Mucosa of rectum (tissue), 2 donors: Measurements from ENCODE around the gene LCP2.

Experiments
- H3K27ac ChIP-seq, 2 donors: one replicate each; pipeline ENCODE4 v1.7.0; 2013; ENCODE audit warnings: inconsistent platforms in 2 of 2, low read depth in 2 of 2, low read length in 2 of 2
- H3K27me3 ChIP-seq, 2 donors: one replicate each; pipeline ENCODE4 v1.7.0; 2013; ENCODE audit warnings: low read length in 2 of 2; ENCODE audit not compliant: control insufficient read depth in 2 of 2, insufficient read depth in 2 of 2
- H3K36me3 ChIP-seq, 2 donors: one replicate each; pipeline ENCODE4 v1.7.0; 2013; ENCODE audit warnings: low read length in 2 of 2; ENCODE audit not compliant: control insufficient read depth in 2 of 2, insufficient read depth in 2 of 2
- H3K4me1 ChIP-seq, 2 donors: one replicate each; pipeline ENCODE4 v1.7.0; 2013; ENCODE audit warnings: low read length in 2 of 2, mild to moderate bottlenecking in 1 of 2; ENCODE audit not compliant: control insufficient read depth in 2 of 2, insufficient read depth in 2 of 2
- H3K4me3 ChIP-seq, 2 donors: one replicate each; pipeline ENCODE4 v1.7.0; 2013; ENCODE audit warnings: low read length in 2 of 2
- H3K9ac ChIP-seq, 2 donors: one replicate each; pipeline ENCODE4 v1.7.0; 2013; ENCODE audit warnings: low read length in 2 of 2, low read depth in 1 of 2, mild to moderate bottlenecking in 1 of 2
- H3K9me3 ChIP-seq, 2 donors: one replicate each; pipeline ENCODE4 v1.7.0; 2013; ENCODE audit warnings: low read length in 2 of 2; ENCODE audit not compliant: control insufficient read depth in 2 of 2
- donor health status: healthy.
- donor health status: Normal muscosa, but diverticular disease.

The LCP2 gene

GRCh38 chr5:170337045-170337733 is 39.6 kb upstream of the LCP2 start:
- Histone ChIP-seq H3K4me1 (peaks cover 0 to 3% of the 10 kb centered on the region in 2 donors), H3K27me3 (no peaks in the 10 kb centered on the region), H3K27ac (no peak overlapping the region), H3K36me3 (no peaks in the 10 kb centered on the region), H3K4me3 (no peak overlapping the region), H3K9ac (no peak overlapping the region), H3K9me3 (no peaks in the 10 kb centered on the region)

DNA sequence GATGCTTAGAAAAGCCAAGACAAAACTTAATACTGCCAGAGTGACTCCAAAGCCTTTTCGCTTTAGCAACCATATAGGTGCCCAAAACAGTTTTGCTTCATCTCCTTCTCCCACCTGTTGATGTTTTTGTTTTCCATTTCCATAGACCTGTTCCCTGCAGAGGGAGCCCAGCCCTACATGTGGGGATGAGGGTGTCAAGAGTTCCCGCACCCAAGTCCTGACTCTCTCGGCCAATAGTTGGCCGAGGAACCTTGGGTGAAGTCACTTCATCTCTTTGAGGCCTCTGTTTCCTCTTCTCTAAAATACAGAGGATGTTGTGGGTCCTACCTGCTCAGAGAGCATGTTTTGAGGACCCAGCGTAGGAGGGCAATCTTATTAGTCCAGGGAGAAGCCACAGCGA is 38.5 kb upstream of the LCP2 start:
- Histone ChIP-seq H3K4me1 (peaks cover 6 to 11% of the 10 kb centered on the region in 2 donors), H3K4me3 (no peak overlapping the region), H3K36me3 (no peaks in the 10 kb centered on the region), H3K27me3 (no peaks in the 10 kb centered on the region), H3K9ac (no peak overlapping the region), H3K27ac (no peak overlapping the region), H3K9me3 (no peaks in the 10 kb centered on the region)

DNA sequence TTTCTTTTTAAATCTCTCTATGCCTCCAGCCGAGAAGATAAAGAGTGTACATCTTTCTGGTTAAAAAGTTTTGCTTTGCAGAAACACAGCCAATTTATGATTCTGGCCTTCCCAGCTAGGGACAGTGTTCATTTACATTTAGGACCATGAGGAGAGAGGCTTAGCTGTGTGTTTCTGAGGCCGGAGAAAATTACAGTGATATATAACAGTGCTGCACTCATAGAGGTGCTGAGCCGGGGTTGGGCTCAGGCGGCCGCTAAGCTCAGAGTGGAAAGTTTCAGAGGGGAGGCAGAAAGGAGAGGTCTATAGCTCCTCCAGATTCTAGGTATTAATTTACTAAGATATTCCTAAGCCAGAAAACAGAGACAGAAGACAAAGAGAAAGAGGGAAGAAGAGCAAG is 37.0 kb upstream of the LCP2 start:
- no peak overlapping the region for H3K4me3 ChIP-seq
- H3K36me3 ChIP-seq: no peaks in the 10 kb centered on the region
- H3K27me3 ChIP-seq: no peaks in the 10 kb centered on the region
- H3K4me1 ChIP-seq: peaks cover 6 to 13% of the 10 kb centered on the region in 2 donors
- H3K9me3 ChIP-seq: no peaks in the 10 kb centered on the region
- no peak overlapping the region for H3K27ac ChIP-seq
- H3K9ac ChIP-seq: no peak overlapping the region

GRCh38 chr5:170333161-170333910 is 35.8 kb upstream of the LCP2 start:
- no peaks in the 10 kb centered on the region for H3K36me3 ChIP-seq
- peak overlapping the region; percentile 40 to 56 for H3K27ac ChIP-seq
- no peak overlapping the region for H3K4me3 ChIP-seq
- no peaks in the 10 kb centered on the region for H3K9me3 ChIP-seq
- H3K27me3 ChIP-seq: no peaks in the 10 kb centered on the region
- peaks cover 6 to 13% of the 10 kb centered on the region in 2 donors for H3K4me1 ChIP-seq
- no peak overlapping the region for H3K9ac ChIP-seq

DNA sequence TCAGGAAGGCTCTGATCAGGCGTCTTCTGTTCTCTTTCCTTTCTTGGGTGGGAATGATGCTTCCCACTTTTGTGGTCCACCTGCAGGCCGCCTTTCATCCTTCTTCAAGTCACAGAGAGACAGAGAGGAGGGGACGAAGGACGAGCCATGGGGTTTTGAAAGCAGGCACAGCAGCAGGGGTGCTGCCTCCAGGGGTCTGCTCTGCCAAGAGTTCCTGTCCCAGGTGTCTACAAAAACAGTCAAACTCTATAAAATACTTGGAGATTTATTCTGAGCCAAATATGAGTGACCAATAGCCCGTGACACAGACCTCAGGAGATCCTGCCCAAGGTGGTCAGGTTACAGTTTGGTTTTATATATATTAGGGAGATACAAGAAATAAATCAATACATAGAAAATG is 34.5 kb upstream of the LCP2 start:
- no peaks in the 10 kb centered on the region for H3K27me3 ChIP-seq
- H3K36me3 ChIP-seq: no peaks in the 10 kb centered on the region
- H3K9ac ChIP-seq: no peak overlapping the region
- peak overlapping the region in 1 of 2 donors; percentile 61 for H3K27ac ChIP-seq
- no peaks in the 10 kb centered on the region for H3K9me3 ChIP-seq
- peaks cover 6 to 13% of the 10 kb centered on the region in 2 donors for H3K4me1 ChIP-seq
- no peak overlapping the region for H3K4me3 ChIP-seq

GRCh38 chr5:170330568-170331054 is 33.0 kb upstream of the LCP2 start:
- Histone ChIP-seq H3K27ac (peak overlapping the region in 1 of 2 donors; percentile 61), H3K9me3 (no peaks in the 10 kb centered on the region), H3K4me3 (peak overlapping the region in 1 of 2 donors; percentile 54), H3K36me3 (no peaks in the 10 kb centered on the region), H3K9ac (peak overlapping the region in 1 of 2 donors; percentile 24), H3K27me3 (no peaks in the 10 kb centered on the region), H3K4me1 (peaks cover 6 to 13% of the 10 kb centered on the region in 2 donors)

DNA sequence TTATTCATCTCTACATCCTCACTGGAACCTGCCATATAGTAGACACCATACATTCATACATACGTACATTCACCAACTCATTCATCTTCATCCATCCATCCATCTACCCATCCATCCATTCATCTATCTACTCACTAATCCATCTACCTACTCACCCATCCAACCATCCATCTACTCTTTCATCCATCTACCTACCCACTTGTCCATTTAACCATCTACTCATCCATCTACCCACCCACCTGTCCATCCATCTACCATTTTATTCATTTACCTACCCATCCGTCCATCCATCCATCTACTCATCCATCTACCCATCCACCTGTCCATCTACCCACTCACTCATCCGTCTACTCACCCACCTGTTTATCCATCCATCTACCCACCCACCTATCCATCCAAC is 31.9 kb upstream of the LCP2 start:
- Histone ChIP-seq H3K4me3 (no peak overlapping the region), H3K27ac (no peak overlapping the region), H3K27me3 (no peaks in the 10 kb centered on the region), H3K9ac (no peak overlapping the region), H3K9me3 (no peaks in the 10 kb centered on the region), H3K36me3 (no peaks in the 10 kb centered on the region), H3K4me1 (peaks cover 6 to 13% of the 10 kb centered on the region in 2 donors)

GRCh38 chr5:170327829-170328228 is 30.3 kb upstream of the LCP2 start:
- no peak overlapping the region for H3K9ac ChIP-seq
- H3K36me3 ChIP-seq: no peaks in the 10 kb centered on the region
- no peak overlapping the region for H3K27ac ChIP-seq
- no peaks in the 10 kb centered on the region for H3K27me3 ChIP-seq
- H3K4me1 ChIP-seq: peaks cover 6 to 11% of the 10 kb centered on the region in 2 donors
- no peak overlapping the region for H3K4me3 ChIP-seq
- no peaks in the 10 kb centered on the region for H3K9me3 ChIP-seq

- no peak overlapping the region for H3K9ac ChIP-seq
- no peaks in the 10 kb centered on the region for H3K9me3 ChIP-seq
- H3K4me1 ChIP-seq: peaks cover 6 to 10% of the 10 kb centered on the region in 2 donors
- H3K36me3 ChIP-seq: no peaks in the 10 kb centered on the region
- no peak overlapping the region for H3K27ac ChIP-seq
- no peaks in the 10 kb centered on the region for H3K27me3 ChIP-seq
- no peak overlapping the region for H3K4me3 ChIP-seq
Observed at GRCh38 chr5:170327168-170327567, 29.6 kb upstream of the LCP2 start.

GRCh38 chr5:170319301-170319700 is 21.7 kb upstream of the LCP2 start:
- Histone ChIP-seq H3K4me3 (no peak overlapping the region), H3K9me3 (no peaks in the 10 kb centered on the region), H3K27me3 (no peaks in the 10 kb centered on the region), H3K9ac (no peak overlapping the region), H3K27ac (no peak overlapping the region), H3K4me1 (no peaks in the 10 kb centered on the region), H3K36me3 (no peaks in the 10 kb centered on the region)
